Measurements from ENCODE around the gene BCL7A. TPM values are rescaled to one million over a fixed set of nuclear protein-coding genes. Genes with fewer than 3 reads are reported as not detected.

BCL7A gene
- total RNA-seq, 1 experiment from 2014 or later = 14.5 TPM

DNA sequence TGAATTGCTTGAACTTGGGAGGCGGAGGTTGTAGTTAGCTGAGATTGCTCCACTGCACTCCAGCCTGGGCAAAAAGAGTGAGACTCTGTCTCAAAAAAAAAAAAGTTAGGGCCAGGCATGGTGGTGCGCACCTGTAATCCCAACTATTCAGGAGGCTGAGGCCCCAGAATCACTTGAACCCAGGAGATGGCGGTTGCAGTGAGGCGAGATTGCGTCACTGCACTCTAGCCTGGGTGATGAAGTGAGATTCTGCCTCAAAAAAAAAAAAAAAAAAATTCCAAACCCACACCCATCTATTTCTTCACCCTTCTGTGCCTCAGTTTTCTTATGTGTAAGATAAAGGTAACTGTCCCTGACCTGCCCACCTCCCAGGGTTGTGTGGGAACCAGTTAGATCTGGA, 45.9 kb downstream of the BCL7A start:
- BruUV-seq (replicated peaks) = no TSS peak
- Histone ChIP-seq H3K4me3 (ENCODE audit: low read depth in 2 of 2, low read length in 2 of 2) (no peak overlapping the region), H3K4me1 (ENCODE audit: control insufficient read depth, insufficient read depth, low read length) (peaks cover 47% of the 10 kb centered on the region), H3K27me3 (ENCODE audit: control insufficient read depth, insufficient read depth, low read length) (no peaks in the 10 kb centered on the region), H3K27ac (ENCODE audit: low read length) (peak overlapping the region; percentile 10; the same call in 1 of the 2 replicates), H3K9me3 (ENCODE audit: control insufficient read depth, insufficient read depth, low read depth, low read length) (no peaks in the 10 kb centered on the region), H3K36me3 (ENCODE audit: control insufficient read depth, insufficient read depth, low read length) (no peaks in the 10 kb centered on the region)
- no peak for DNase-seq (ENCODE audit: low read depth, low spot score)
- ChIA-PET CTCF (interaction anchor here (0.7 kb wide), 1 partner anchor 62 kb away, joined by 4 read pairs; no protein-coding TSS in a partner anchor), POLR2A (no interaction called here)
- in situ Hi-C loops (cut with HindIII; ENCODE audit: low pct_unique_long_range_greater_than_20kb, low sequenced_read_pairs) = no loop called here
- intact Hi-C loops (cut with micrococcal nuclease; ENCODE audit: unreplicated experiment) = no loop called here
- TF ChIP-seq SIN3A (IDR thresholded peaks at IDR 0.05; ENCODE audit: borderline replicate concordance, insufficient read depth, low read depth, low read length) (no peak), TCF7L2 (IDR thresholded peaks at IDR 0.05; ENCODE audit: low read depth, low read length) (no peak)
- ATAC-seq = no peak

DNA sequence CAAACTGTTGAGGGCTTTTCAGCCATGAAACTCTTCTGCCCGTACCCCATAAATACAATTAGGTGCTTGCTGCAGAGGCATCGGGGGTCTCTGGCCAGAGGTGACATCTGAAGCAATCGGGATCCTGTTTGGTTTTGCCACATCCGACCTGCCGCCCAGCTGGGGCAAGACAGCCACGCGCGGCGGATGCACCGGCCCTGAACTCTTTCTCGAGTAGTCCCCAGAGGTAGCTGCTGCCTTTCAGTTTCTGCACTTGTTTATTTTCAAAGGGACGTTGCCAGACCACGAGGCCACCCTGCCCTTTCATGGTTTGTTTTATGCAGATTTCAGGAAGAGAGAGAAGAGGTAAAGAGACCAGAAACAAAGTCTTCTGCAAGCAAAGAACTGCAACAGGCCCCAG, 46.3 kb downstream of the BCL7A start:
- ATAC-seq = no peak
- H3K27ac ChIP-seq (ENCODE audit: low read length) = peak overlapping the region; percentile 10
- ChIA-PET CTCF (interaction anchor here (0.6 kb wide), 1 partner anchor 697 kb away, joined by 5 read pairs; no protein-coding TSS in a partner anchor), POLR2A (no interaction called here)
- no peak for DNase-seq (ENCODE audit: low read depth, low spot score)
- in situ Hi-C loops (cut with HindIII; ENCODE audit: low pct_unique_long_range_greater_than_20kb, low sequenced_read_pairs) = no loop called here
- TF ChIP-seq, protein P1, sequence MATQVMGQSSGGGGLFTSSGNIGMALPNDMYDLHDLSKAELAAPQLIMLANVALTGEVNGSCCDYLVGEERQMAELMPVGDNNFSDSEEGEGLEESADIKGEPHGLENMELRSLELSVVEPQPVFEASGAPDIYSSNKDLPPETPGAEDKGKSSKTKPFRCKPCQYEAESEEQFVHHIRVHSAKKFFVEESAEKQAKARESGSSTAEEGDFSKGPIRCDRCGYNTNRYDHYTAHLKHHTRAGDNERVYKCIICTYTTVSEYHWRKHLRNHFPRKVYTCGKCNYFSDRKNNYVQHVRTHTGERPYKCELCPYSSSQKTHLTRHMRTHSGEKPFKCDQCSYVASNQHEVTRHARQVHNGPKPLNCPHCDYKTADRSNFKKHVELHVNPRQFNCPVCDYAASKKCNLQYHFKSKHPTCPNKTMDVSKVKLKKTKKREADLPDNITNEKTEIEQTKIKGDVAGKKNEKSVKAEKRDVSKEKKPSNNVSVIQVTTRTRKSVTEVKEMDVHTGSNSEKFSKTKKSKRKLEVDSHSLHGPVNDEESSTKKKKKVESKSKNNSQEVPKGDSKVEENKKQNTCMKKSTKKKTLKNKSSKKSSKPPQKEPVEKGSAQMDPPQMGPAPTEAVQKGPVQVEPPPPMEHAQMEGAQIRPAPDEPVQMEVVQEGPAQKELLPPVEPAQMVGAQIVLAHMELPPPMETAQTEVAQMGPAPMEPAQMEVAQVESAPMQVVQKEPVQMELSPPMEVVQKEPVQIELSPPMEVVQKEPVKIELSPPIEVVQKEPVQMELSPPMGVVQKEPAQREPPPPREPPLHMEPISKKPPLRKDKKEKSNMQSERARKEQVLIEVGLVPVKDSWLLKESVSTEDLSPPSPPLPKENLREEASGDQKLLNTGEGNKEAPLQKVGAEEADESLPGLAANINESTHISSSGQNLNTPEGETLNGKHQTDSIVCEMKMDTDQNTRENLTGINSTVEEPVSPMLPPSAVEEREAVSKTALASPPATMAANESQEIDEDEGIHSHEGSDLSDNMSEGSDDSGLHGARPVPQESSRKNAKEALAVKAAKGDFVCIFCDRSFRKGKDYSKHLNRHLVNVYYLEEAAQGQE (IDR thresholded peaks at IDR 0.05; ENCODE audit: insufficient read depth in 1 of 2, low read depth in 2 of 2, low read length in 1 of 2) = no peak
- TF ChIP-seq TCF7L2 (IDR thresholded peaks at IDR 0.05; ENCODE audit: low read depth, low read length) = peak; percentile 49; the same call in 1 of the 2 replicates
- peaks cover 47% of the 10 kb centered on the region for H3K4me1 ChIP-seq (ENCODE audit: control insufficient read depth, insufficient read depth, low read length)
- intact Hi-C loops (cut with micrococcal nuclease; ENCODE audit: unreplicated experiment) = no loop called here
- no TSS peak for BruUV-seq (replicated peaks)
- no peak overlapping the region for H3K4me3 ChIP-seq (ENCODE audit: low read depth in 2 of 2, low read length in 2 of 2)
- H3K9me3 ChIP-seq (ENCODE audit: control insufficient read depth, insufficient read depth, low read depth, low read length) = no peaks in the 10 kb centered on the region
- H3K27me3 ChIP-seq (ENCODE audit: control insufficient read depth, insufficient read depth, low read length) = no peaks in the 10 kb centered on the region
- no peaks in the 10 kb centered on the region for H3K36me3 ChIP-seq (ENCODE audit: control insufficient read depth, insufficient read depth, low read length)

DNA sequence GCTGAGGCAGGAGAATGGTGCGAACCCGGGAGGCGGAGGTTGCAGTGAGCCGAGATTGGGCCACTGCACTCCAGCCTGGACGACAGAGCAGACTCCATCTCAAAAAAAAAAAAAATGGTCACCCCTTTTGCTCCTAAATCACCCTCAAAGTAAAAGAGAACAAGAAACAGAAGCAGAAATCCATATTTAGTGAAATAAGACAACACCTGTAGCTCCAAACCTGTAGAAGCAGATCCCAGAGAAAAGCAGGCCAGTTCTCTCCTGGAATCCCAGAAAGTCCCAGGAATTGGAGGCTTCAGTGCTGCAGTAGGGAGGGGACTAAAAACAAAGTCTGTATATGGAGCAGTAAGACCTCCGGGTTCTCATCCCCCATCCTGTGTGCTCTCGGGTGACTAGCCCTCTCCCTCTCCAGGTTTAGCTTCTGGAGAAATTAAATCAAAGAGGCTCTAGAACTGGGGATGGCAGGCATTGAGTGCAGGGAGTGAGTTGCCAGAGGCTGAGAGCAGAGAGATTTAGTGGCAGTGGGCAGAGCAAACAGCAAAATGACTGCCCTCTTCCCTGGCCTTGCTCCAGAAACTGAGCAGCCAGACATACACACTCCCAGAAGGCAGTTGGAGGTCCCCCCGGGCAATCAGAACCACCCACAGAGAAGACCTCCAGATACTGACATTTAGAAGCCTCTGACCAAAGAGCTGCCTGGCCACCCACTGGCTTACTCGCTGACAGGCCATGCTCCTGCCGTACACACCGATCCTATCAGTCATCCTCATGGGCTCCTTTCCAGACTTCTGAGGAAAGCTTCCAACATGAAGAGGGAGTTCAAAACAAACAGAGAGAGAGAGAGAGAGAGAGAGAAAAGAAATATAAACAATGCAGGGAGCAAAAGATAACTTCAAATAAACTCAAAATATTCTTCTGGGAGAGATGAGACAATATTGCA, 50.6 kb downstream of the BCL7A start:
- no TSS peak for BruUV-seq (replicated peaks)
- H3K9me3 ChIP-seq (ENCODE audit: control insufficient read depth, insufficient read depth, low read depth, low read length) = no peaks in the 10 kb centered on the region
- ChIA-PET CTCF (interaction anchor here (0.7 kb wide), 1 partner anchor 18 kb away, joined by 3 read pairs; no protein-coding TSS in a partner anchor), POLR2A (no interaction called here)
- no peaks in the 10 kb centered on the region for H3K36me3 ChIP-seq (ENCODE audit: control insufficient read depth, insufficient read depth, low read length)
- intact Hi-C loops (cut with micrococcal nuclease; ENCODE audit: unreplicated experiment) = no loop called here
- ATAC-seq (peak; percentile 89), DNase-seq (ENCODE audit: low read depth, low spot score) (no peak)
- TF ChIP-seq TCF7L2 (IDR thresholded peaks at IDR 0.05; ENCODE audit: low read depth, low read length) = peak; percentile 91
- TF ChIP-seq, protein P1 (IDR thresholded peaks at IDR 0.05; ENCODE audit: insufficient read depth in 1 of 2, low read depth in 2 of 2, low read length in 1 of 2) = no peak
- no peak for TF ChIP-seq POLR2AphosphoS5 (IDR thresholded peaks at IDR 0.05; ENCODE audit: low read depth, low read length)
- TF ChIP-seq, protein P2, sequence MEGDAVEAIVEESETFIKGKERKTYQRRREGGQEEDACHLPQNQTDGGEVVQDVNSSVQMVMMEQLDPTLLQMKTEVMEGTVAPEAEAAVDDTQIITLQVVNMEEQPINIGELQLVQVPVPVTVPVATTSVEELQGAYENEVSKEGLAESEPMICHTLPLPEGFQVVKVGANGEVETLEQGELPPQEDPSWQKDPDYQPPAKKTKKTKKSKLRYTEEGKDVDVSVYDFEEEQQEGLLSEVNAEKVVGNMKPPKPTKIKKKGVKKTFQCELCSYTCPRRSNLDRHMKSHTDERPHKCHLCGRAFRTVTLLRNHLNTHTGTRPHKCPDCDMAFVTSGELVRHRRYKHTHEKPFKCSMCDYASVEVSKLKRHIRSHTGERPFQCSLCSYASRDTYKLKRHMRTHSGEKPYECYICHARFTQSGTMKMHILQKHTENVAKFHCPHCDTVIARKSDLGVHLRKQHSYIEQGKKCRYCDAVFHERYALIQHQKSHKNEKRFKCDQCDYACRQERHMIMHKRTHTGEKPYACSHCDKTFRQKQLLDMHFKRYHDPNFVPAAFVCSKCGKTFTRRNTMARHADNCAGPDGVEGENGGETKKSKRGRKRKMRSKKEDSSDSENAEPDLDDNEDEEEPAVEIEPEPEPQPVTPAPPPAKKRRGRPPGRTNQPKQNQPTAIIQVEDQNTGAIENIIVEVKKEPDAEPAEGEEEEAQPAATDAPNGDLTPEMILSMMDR (IDR thresholded peaks at IDR 0.05) = no peak
- no peak; the same call in 1 of the 2 replicates for TF ChIP-seq SIN3A (IDR thresholded peaks at IDR 0.05; ENCODE audit: borderline replicate concordance, insufficient read depth, low read depth, low read length)
- peaks cover 22% of the 10 kb centered on the region for H3K4me1 ChIP-seq (ENCODE audit: control insufficient read depth, insufficient read depth, low read length)
- no peaks in the 10 kb centered on the region for H3K27me3 ChIP-seq (ENCODE audit: control insufficient read depth, insufficient read depth, low read length)
- H3K4me3 ChIP-seq (ENCODE audit: low read depth in 2 of 2, low read length in 2 of 2) = no peak overlapping the region
- in situ Hi-C loops (cut with HindIII; ENCODE audit: low pct_unique_long_range_greater_than_20kb, low sequenced_read_pairs) = no loop called here
- H3K27ac ChIP-seq (ENCODE audit: low read length) = peak overlapping the region; percentile 83

Data from Panc1 (cell line).